ENCODE measurements around the gene SCAP.
"Not testable (repeated sequence)": the region's sequence is repeated elsewhere in the genome, so short reads cannot be mapped to it uniquely, and the experiment has no call there.

The SCAP gene

DNA sequence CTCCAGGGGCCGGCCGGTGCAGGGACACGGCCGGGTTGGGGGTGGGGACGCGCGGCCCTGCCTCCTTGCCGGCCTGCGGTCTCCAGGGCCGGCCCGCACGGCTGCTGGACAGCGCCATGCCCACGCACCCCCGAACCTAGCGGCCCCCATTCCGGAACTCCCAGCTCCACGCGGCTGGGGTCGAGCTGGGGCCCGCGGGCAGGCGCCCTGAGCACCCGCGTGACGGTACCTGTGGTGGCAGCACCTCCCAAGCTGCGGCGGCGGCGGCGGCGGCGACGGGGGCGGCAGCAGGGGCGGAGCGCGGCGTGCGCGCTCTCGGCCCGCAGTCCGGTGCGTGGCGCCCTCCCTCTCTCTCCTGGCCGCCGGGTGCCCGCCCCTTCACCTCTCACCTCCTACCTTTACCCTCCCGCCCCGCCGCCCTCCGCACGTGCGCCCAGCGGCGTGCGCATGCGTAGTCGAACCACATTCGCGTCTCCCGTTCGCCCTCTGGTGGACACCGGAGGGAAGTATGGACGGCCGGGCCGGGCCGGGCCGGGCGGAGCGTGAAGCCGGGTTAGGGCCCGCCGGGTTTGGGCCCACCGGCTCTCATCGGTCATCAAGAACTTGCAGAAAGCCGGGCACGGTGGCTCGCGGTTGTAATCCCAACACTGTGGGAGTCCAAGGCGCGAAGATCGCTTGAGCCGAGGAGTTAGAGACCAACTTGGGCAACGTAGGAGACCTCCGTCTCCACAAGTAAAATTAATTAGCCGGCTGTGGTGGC is at the start of gene SCAP:
Gene SCAP, minus strand, starts transcription at position 372 of the 760 bp plus-strand sequence. CDS start 32,948 bp downstream, outside the sequence.
- peak; percentile 88 to 96 for DNase-seq (ENCODE audit: extremely low read depth in 1 of 2, low read depth in 1 of 2)

DNA sequence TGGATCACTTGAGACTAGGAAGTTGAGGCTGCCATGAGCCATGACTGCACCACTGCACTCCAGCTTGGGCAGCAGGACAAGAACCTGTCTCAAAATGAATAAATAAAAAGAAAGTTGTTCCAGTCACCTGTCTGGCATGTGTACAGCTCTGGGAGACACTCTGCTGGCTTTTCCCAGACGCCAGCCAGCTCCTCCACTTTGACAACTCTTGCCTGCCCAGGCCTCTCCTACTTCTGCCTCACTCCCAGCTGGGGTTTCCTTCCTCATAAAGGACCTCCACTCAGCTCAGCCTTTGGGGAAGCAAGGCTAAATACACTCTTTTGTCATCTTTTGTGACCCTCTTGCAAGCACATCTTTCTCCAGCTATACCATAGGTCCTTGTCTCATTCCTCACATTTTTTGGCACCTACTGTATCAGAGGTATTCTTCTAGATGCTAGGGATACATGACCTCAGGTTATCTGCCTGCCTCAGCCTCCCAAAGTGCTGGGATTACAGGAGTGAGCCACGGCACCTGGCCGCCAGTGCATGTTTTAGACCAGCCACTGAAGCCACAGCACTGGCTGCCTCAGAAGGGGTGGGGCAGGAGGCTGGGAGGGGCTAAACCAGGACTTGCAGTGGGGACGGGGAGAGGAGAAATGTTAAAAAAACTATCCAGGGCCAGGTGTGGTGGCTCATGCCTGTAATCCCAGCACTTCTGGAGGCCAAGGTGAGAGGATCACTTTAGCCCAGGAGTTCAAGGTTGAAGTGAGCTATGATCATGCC is 47.8 kb upstream of the SCAP start:
- no peak for DNase-seq (ENCODE audit: extremely low read depth in 1 of 2, low read depth in 1 of 2)

DNA sequence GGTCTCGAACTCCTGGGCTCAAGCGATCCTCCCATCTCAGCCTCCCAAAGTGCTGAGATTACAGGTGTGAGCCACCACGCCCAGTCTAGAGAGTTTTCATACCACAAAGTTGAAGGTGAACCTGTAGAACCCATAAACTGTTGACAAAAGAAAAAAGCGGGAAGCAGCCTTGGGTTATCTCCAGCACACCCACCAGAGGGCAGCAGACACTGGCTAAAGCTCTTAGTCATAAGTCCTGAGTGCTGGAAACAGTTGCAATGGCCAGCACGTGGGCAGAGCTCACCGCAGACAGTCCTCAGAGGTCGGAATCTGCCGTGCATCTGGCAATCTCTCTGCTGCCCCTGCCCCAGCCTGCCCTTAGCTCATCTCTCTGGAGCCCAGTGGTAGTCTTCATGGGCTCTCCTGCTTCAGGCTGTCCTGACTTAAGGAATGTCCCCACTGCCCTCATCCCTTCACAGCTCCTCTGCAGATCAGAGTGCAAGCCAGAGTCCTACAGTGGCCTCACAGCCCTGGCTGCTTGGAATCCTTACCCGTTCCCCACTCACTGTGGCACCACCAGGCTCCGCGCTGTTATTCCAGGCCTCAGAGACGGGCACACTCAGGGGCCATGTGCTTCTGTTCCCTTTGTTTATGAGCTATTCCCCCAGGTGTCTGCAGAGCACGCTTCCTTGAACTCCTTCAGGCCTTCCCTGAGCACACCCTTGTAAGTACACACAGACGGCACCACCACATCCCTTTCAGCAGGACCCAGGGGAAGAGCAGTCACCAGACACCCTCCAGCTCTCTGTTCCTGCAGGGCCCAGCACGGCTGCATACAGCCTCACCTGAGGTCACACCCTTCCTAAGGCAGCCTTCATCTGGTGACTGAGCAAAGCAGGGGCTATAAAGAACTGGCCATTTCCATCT is 46.6 kb upstream of the SCAP start:
- peak; percentile 50 to 52 for DNase-seq (ENCODE audit: extremely low read depth in 1 of 2, low read depth in 1 of 2)

GRCh38 chr3:47520756-47521155 is 45.0 kb upstream of the SCAP start:
- DNase-seq (ENCODE audit: extremely low read depth in 1 of 2, low read depth in 1 of 2) = no peak

GRCh38 chr3:47517937-47518336 is 42.2 kb upstream of the SCAP start:
- DNase-seq (ENCODE audit: extremely low read depth in 1 of 2, low read depth in 1 of 2) = no peak

DNA sequence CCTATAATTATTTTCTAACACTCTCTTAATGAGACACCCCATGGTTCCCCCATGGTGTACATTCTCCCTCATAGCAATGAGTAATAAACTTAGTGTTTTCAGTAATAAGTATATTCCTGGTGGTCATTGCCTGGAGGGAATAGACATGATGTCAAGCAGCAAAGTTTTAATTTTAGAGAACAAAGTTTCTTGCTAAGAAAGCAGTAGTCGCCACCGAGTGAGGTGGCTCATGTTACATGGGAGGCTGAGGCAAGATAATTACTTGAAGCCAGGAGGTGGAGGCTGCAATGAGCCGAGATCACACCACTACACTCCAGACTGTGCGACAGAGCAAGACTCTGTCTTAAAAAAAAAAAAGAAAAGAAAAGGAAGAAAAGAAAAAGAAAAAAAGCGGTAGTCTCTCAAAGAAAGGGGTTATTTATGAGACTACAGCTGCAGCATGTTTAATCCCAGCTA is 40.2 kb upstream of the SCAP start:
- no peak for DNase-seq (ENCODE audit: extremely low read depth in 1 of 2, low read depth in 1 of 2)

DNA sequence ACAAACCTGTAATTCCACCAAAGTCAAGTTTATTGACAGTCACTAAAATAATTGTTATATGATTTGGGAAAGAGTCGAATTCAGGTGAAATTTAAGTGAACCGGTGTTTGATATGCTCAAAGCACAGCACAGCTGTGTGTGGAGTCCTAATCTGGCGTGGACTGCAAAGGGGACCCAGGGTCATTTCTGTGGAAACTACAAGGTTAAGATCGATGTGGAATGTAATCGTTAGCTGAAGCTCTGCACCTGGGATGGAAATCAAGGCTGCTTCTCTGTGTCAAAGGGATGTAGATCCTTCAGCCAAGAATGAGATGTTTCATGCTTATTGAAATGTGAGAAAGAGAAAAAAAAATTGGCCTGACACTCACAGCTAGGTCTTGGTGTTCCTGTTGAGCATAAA is 39.4 kb upstream of the SCAP start:
- DNase-seq (ENCODE audit: extremely low read depth in 1 of 2, low read depth in 1 of 2) = no peak

DNA sequence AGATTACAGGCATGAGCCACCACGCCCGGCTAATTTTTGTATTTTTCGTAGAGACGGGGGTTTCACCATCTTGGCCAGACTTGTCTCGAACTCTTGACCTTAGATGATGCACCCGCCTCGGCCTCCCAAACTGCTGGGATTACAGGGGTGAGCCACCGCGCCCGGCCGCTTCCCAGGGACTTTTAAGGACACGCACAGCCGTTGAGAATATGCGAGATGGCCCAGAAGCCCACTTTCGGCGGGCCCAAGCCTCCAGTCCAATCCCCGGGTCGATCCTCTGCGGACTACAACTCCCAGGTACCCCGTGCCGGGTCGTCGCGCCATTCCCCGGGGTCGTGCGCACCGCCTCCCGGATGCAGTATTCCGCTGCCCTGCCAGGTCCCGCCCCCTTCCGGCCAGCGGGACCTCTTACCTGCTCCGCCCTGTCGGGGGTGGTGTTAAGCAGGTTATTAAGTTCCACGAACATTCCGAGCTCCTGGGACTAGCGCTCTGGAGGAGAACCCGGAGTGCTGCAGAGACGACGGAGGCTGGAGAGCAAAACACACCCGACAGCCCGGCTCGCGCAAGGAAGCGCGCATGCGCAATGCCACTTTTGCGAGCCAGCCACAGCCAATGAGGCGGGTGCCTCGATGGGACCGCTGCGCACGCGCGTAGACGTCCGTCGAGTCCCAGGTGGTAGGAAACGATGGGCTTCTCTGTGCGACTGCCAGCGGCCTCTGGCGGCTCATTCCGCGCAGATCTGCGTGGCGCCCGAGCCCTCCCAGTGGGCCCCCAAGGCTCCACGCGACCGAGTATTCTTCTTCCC is 37.6 kb upstream of the SCAP start, which contains the start of gene ELP6:
Gene ELP6, minus strand, starts transcription at position 588 of the 805 bp plus-strand sequence. Its CDS starts 122 bp downstream, at position 466.
- DNase-seq (ENCODE audit: extremely low read depth in 1 of 2, low read depth in 1 of 2) = peak; percentile 93 to 95

DNA sequence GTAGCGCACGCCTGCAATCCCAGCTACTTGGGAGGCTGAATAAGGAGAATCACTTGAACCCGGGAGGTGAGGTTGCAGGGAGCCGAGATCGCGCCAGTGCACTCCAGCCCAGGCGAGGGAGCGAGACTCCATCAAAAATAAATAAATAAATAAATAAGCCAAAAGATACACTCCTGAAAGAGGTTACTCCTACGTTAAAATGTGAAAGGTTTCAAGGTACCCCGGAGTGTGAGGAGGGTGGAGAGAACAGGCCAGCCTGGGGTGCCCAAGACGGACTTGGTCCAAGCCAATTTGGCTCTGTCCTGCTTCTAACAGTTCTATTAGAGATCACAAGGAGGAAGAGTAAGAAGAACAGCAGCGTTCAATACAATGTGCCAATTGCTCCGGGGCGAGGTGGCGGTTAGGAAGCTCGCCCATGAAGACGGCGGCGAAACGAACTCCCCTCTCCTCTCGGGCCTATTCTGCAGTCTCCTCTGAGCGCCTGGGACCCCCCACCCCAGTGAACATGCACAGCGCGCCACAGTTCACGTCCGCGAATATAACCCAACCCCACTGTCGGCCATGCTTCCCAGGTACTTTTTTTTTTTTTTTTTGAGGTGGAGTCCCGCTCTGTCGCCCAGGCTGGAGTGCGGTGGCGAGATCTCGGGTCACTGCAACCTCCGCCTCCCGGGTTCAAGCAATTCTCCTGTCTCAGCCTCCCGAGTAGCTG is 36.8 kb upstream of the SCAP start:
- peak in 1 of 2 donors; percentile 5 for DNase-seq (ENCODE audit: extremely low read depth in 1 of 2, low read depth in 1 of 2)

GRCh38 chr3:47505267-47505666 is 29.5 kb upstream of the SCAP start:
- not testable (repeated sequence) for DNase-seq (ENCODE audit: extremely low read depth in 1 of 2, low read depth in 1 of 2)

GRCh38 chr3:47504113-47504512 is 28.4 kb upstream of the SCAP start:
- no peak for DNase-seq (ENCODE audit: extremely low read depth in 1 of 2, low read depth in 1 of 2)

GRCh38 chr3:47503033-47503432 is 27.3 kb upstream of the SCAP start:
- no peak for DNase-seq (ENCODE audit: extremely low read depth in 1 of 2, low read depth in 1 of 2)

DNA sequence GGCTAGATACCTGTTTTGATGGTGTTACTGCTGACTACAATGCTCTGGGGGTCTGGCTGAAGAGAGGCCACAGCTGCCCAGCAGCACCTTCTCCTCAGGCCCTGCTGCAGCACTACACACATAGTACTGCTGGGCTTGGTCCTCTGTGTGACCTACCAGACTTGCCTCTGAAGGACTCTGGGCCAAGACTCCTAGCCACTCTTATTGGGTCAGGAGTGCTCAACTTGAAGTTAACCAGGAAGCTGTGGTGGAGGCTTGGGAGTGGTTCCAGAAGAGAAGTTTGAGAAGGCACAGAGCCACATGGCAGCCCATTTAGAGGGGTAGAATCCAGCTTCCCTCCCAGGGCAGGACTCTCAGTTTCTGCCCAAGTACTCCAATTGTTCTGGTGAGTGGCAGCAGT is 21.2 kb upstream of the SCAP start:
- DNase-seq (ENCODE audit: extremely low read depth in 1 of 2, low read depth in 1 of 2) = no peak

DNA sequence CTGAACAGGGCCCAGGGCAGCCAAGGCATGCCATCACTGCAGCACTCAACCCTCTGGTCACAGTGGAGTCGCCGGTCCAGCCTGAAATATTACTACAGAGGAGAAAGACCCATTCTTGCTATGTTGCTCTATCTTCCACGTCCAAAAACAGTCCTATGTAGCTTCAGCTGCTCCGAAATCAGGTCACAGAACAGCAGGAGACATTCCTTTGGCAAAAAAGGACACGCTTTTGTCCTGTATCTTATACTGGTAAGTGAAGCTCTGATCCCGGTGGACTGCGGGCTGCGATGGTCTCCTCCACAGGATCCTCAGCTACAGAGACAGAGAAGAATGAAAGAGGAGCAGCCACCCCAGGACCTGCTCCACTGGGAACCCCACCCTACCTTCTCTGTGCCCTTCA is 20.1 kb upstream of the SCAP start:
- no peak for DNase-seq (ENCODE audit: extremely low read depth in 1 of 2, low read depth in 1 of 2)

DNA sequence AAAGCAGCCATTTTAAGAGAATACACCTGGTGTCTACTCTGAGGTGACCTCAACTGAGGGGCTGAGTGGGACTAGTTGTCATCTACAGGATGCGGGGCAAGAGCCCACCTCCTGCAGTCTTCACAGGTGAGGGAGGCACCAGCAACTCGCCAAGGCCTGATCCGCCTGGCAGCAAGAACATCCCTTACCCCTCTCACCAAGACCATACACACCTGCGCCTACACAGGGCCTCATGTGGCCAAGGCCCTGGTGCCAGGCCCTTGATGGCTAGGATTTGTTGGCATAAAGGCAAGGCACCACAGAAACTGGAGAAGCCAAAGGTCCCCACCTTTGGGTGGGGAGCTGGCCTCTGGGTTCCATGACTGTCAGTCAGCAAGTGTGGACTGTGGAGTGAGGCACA is 19.4 kb upstream of the SCAP start:
- no peak for DNase-seq (ENCODE audit: extremely low read depth in 1 of 2, low read depth in 1 of 2)

DNA sequence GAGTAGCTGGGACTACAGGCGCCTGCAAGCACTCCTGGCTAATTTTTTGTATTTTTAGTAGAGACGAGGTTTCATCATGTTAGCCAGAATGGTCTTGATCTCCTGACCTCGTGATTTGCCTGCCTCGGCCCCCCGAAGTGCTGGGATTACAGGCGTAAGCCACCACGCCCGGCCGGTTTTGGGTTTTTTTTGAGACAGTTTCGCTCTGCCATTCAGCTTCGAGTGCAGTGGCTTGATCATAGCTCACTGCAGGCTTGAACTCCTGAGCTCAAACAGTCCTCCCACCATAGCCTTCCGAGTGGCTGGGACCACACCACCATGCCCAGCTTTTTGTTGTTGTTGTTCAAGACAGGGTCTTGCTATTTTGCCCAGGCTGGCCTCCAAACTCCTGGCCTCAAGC is 16.0 kb upstream of the SCAP start:
- DNase-seq (ENCODE audit: extremely low read depth in 1 of 2, low read depth in 1 of 2) = no peak

- DNase-seq (ENCODE audit: extremely low read depth in 1 of 2, low read depth in 1 of 2) = no peak
Measured at GRCh38 chr3:47491186-47491585, 15.4 kb upstream of the SCAP start.

GRCh38 chr3:47487265-47487664 is 11.5 kb upstream of the SCAP start:
- DNase-seq (ENCODE audit: extremely low read depth in 1 of 2, low read depth in 1 of 2) = no peak

GRCh38 chr3:47485812-47486211 is 10.1 kb upstream of the SCAP start:
- no peak for DNase-seq (ENCODE audit: extremely low read depth in 1 of 2, low read depth in 1 of 2)

DNA sequence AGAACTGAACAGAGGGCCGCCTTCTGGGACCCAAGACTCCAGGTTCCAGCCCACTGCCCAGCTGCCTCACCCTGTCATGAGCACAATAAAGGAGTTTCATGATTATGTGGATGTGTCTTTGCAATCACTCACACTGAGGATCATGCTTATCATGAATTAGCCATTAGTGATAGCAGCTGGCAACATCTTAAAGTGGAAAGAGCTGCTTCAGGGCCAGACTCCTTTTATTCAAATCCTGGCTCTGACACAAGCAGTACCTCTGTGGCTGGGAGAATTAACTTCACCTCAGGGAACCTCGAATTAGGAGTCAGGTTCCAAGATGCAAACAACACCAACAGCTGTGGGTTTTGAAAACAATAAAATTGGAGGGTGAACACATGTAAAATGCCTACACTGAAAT is 6.6 kb upstream of the SCAP start:
- DNase-seq (ENCODE audit: extremely low read depth in 1 of 2, low read depth in 1 of 2) = no peak
